Hematopoietic multipotent progenitor cell treated with erythropoietin and hydrocortisone succinate and interleukin-3 and kit ligand, for 4 days (in vitro differentiated cells): ENCODE measurements around the gene MBD3.

ENCODE experiments used
- DNase-seq: peaks from one replicate; pipeline ENCODE4 v3.0.0-alpha.2; 2015

Gene MBD3

DNA sequence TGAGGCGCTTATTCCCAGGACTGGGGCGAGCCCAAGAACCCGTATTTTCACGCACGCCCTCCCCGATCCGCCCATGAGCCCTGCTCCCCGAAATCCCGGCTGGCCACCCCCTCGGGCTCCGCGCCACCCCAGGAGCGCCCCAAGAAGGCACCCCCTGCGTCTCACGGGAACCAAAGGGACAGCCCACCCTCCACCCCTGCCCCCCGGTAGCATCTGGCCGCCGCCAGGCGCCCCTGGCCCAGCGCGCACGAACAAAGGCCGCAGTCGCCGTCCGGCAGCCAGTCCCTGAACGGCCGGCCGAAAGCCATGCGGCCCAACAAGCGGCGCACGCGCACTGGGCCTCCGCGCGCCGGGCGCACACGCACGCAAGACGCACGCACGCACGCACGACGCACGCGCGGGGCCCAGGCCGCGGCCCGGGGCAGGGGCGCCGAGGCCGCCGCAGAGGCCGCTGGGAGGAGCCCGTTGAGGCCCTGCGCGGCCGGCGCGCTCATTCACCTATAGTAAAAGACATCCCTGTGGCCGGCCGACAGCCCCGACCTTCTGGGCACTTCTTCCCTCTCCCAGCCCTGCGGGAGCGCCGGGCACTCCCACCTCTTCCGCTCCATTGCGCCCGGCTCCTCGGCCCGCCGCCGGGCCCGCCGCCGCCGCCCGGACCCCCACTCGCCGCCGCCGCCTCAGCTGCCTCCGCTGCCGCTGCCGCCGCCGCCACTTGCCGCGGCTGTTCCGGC is 476 bp downstream of the MBD3 start:
- peak; percentile 95 for DNase-seq

DNA sequence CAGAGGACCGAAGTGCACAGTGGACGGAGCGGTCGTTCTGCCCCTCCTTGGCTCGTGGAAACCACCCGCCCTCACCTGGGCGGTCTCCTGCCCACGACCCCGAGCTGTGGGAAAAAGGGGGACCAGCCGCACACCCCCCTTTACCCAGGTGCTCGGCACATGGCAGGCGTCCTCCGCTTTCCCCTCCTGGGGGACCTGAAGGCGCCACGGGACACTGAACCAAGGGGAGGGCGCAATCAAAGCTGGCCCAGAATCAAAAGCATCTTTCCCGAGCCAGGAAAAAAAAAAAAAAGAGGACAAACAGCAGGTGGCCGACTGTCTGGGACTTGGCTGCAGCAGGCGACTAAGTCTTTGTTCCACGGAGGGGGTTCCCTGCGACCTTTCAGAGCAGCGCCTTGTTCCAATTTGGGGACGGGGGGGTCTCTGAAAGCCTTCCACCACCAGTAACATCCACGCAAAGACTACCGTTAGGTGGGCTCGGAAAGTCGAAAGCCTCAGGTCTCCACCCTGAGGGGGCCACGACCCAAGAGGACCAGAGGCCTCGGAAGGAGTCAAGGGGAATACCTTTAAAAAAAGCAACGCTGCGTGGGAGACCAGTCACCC is 1.1 kb downstream of the MBD3 start:
- no peak for DNase-seq

DNA sequence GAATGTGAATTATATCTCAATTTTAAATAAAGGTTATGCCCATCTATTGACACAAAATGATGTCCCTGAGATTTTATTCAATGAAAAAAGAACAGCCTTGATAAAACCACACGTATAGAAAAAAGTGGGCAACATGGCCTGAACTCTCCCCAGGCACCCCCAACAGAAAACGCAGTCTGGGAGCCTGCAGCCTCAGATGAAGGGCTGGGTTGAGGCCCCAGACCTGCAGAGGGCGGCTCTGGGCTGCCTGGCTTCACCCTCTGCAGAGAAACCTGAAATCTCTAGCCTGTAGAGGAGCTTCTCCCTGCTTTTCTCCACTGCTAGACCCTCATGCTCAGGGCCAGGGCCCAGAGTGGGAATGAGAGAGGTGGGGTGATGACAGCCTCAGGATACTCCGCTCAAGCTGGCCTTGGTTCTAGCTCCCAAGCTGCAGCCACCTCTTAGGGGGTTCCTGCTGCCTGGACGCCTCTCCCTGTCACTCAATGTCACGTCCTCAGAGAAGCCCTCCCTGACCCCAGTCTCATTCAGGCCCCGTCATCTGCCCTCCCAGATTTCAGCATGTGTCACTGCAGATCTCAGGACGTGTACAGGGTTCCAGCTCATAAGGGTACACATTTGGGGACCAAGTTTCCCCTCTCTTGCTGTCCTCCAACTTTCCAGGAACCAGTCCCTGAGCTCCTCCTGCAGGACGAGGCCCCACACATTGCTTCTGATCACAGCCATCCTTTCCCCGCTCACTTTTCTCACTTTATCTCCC is 1.8 kb downstream of the MBD3 start:
- peak; percentile 83 for DNase-seq

DNA sequence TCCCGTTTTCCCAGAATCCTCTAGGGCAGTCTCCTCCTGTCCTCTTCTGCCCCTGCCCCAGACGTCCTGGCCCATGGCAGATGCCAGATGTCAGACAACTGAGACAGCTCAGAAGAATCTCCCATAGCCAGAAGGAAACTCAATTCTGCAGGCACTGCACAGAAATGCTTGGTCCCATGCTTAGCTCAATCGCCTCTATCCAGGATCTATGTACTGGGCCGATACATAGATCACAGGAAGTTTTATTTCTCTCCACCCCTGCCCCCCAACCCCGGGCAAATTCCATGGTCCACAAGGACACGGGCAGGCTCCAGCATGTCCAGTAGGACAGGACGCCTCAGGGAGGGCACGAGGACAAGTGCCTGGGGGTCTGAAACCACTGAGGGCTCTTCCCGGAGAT is 4.8 kb downstream of the MBD3 start:
- no peak for DNase-seq

DNA sequence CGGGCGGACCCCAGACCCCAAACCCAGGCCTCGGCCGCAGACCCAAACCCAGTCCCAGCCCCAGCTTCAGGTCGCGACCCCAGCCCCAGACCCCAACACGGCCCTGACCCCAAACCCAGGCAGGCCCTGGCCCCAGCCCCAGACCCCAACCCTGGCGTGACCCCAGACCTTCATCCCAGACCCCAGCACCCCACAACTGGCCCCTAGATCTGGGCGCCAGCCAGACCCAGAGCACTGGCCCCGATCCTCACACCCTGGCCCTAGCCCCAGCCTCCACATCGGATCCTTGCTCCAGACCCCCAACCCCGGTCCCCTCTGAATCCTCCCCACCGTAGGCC is 7.5 kb downstream of the MBD3 start:
- no peak for DNase-seq

DNA sequence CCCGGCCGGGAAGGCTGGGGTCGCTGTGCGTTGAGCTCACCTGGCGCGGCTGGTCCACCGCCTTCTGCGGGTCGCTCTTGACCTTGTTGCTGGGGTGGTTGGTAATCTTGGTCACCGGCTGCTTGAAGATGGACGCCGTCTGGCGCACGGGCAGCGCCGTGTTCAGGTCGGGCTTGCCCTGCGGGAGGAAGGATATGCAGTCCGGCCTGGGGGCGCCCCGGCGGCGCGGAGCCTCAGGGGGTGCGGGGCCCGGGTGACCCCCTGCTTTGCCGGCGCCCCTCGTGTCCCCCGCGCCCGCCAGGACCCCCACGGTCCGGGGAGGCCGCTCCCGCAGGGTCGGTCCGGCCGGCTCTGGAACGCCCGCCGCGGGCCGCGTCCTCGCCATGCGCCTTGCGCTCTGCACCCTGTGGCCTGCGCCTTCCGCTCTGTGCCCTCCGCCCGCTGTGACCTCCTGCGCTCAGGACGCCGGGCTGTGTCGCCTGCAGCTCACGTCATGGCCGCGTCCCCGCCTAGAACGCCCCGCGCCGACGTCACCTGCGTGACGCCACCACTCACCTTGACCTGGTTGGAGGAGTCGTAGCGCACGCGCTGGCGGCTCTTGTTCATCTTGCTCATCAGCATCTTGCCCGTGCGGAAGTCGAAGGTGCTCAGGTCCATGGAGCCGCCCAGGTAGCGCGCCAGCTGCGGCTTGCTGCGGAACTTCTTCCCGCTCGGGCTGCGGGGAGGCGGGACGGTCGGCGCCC is 8.0 kb downstream of the MBD3 start:
- no peak for DNase-seq

DNA sequence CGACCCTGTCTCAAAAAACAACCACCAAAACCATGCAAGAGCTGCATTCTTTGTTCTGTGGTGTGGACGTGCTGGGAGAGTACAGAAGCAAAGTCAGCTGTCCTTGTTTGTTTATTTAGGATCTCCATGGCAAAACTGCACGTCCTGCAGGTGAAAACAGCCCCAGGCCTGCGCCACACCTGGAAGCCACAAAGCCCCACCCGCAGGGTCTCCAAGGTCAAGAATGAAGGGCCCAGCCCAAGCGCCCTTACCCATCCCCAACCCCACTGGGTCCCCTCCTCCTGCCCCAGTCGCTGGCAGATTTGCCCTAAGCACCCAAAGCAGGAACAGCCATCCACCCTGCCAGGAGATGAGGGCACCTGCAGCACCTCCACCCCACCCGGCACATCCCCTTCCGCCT is 10.5 kb downstream of the MBD3 start:
- no peak for DNase-seq

DNA sequence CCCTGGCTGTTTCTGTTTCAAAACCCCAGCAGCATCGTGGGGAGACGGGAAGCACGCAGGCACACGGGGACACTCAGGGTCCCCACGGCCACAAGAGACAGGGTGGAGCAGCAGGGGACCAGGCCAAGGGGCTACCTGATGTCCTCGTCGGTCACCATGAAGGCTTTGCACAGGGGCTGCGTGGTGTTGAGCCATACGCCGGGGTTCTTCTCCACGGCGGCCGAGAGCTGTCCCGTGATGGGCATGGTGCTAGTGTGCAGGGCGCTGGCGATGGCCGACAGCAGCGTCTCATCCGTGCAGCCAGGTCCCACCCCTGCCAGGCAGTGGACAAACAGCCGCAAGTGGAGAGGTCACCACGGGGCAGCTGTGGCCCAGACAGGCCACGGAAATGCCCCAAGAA is 11.7 kb downstream of the MBD3 start:
- DNase-seq = no peak

DNA sequence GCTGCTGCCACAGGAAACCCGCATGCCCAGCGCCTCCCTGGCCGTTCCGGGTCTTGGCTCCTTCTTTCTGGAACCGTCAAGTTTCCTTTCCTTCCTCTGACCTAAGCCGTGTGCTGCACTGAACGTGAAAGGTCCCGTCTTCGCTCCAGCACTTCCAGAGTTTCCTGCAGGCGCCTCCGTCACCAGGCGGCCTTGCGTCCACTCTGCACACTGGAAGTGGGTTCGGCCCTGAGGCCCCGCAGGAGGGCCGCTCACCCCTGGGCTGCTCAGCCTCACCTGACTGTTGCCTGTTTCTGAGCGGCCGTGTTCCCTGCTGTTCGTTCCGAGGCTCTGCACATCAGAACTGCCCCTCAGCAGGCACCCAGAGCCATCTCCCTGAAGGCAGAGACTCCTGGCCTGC is 12.3 kb downstream of the MBD3 start:
- no peak for DNase-seq

DNA sequence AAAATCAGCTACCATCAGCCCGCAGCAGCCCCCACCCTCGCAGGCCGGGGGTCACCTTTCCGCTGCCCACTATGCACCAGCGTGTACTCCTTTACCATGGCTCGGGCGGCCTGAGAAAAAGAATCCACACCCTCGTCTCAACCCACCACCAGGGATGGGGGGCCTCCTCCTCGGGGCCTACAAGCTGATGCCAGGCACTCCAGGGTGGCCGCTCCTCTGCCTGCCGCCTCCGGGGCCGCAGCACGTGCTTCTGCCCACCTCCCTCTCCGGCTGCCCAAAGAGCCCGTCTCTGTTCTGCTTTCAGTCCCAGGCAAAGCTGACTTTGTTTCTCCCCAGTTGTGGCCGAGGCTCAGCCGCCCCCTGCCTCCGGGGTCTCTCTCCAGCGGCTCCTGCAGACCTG is 13.4 kb downstream of the MBD3 start:
- DNase-seq = no peak

DNA sequence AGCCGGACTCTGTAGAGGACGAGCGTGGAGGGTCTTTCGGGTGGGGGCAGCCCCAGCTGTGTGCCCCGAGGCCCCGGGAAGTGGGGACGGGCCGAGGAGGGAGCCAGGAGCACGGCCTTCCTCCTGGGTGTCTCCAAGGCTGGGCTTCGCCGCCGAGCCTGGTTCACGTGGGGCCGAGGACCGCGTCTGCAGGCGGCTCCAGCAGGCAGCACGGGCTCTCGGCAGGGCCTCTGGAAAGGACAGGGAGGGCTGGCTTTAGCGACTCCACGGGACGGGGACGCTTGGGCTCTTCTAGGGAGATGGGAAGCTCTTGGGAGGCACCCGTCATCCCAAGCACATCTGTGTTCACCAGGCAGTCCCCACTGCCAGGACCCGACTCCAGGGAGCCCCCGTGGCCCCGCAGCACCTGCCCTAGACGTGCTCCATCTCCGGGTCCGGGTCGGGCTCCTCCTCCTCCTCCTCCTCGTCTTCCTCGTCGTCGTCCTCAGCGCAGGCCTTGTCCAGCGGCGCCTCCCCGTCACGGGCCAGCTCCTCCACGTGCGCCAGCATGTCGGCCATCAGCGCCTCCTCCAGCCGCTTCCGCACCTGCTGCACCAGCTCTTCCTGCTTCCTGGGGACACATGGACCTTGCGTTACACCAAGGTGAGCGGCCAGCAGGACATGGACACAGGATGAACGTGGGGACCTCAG is 14.6 kb downstream of the MBD3 start:
- DNase-seq = no peak

DNA sequence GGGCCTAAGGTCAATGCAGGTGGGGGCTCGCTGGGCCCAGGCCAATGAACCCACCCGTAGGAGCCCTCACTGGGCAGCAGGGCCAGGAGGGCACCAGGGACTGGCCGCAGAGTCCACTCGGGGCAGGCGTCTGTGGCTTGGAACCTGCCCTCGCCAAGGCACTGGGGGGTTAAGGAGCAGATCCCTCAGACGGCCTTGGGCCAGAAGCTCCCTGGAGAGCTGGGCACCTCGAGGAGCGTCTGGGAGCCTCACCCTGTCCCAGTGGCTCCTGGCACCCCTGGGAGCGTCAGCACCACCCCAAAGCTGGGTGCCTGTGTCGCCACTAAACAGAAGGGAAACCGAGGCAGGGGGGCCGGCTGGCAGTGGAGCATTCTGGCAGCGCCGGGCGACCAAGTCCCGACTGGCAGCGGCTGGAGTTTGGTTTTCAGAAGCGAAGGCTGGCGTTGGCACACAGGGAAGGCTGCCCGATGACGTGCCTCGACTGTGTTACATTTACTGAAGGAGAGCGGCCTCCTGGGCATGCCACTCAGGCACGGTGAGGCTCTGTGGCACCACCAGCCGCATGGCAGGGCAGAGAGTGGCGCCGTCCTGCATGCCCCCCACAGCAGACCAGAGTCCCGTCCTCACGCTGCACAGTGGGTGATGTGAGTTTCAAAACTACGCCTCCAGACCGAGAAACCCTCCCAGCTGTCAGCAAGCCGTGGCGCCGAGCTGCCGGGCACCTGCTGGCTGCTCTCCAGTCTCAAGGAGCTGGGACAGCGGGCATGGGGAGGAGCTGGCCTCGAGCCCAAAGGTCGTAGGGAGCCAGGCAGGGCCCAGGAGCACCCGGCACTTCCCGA is 15.4 kb downstream of the MBD3 start:
- no peak for DNase-seq

DNA sequence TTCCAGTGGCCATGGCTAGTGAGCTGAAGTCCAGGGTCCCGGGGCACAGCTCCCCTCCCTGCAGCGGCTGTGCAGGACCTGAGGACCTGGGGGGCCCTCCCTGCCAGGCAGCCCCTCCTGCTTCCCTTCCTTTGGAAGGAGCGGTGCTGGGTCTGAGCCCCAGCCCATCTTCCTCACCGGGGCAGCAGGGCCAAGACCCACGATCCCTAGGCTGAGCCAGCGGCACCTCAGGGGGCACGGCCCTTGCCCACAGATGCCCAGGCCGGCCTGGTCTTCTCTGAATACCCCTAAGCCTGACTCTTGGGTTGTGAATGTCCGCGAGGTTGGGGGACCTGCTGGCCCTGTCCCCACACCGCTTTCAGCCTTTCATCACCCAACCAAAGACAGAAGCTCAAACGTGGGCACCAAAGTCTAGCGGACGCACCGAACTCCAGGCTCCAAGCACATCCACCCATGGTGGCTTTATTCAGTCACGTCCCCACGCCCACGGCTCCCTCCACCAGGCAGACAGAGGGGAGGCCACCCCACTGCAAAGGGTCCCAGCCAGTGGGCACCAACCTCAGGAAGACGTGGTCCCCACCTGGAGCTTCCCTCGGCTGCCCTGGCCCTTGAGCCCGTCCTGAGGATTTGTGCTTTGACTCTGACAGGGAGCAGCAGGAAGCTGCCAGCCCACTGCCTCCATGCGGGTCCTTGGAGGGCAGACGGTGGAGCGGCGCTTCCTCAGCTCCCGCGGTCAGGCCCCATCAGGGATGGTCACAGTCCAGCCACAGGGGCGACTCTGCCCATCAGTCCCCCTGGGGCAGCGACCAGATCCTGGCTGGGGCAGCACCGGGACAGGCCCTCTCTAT is 16.2 kb downstream of the MBD3 start:
- DNase-seq = no peak

DNA sequence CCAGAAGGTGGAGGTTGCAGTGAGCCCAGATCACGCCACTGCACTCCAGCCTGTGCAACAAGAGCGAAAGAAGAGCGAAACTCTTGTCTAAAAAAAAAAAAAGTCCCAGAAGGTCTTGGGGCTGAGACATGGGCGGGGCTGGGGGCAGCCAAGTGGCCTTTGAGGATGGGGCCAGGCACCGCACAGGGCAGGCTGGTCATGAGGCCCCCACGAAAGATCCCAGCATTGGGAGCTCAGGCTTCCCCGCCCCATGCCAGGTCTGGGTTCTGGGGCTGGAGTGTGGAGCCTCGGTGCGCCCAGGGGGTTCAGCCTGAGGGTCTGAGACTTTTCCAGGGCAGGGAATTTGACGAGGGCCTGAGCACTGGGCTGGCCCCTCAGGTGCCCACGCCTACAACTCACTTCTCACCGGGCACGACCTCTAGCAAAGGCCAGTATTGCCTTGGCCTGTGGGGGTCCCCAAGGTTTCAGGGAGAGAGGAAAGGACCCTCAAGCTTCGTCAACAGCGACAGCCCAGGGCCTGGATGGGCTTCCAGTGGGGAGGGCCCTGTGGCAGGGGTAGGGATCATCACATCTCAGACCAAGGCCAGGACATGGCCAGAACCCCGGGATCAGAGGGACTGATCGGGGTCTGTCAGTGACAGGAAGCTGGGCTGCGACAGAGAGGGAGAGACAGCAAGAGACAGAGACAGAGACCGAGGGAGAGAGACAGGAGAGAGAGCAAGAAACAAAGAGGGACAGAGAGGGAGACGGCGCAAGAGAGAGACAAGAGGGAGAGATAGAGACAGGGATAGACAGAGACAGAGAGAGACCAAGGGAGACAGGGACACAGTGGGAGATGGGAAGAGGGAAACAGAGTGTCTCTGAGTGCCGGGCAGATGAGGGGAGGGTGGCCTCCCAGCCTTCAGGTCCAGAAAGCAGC is 17.1 kb downstream of the MBD3 start:
- no peak for DNase-seq

DNA sequence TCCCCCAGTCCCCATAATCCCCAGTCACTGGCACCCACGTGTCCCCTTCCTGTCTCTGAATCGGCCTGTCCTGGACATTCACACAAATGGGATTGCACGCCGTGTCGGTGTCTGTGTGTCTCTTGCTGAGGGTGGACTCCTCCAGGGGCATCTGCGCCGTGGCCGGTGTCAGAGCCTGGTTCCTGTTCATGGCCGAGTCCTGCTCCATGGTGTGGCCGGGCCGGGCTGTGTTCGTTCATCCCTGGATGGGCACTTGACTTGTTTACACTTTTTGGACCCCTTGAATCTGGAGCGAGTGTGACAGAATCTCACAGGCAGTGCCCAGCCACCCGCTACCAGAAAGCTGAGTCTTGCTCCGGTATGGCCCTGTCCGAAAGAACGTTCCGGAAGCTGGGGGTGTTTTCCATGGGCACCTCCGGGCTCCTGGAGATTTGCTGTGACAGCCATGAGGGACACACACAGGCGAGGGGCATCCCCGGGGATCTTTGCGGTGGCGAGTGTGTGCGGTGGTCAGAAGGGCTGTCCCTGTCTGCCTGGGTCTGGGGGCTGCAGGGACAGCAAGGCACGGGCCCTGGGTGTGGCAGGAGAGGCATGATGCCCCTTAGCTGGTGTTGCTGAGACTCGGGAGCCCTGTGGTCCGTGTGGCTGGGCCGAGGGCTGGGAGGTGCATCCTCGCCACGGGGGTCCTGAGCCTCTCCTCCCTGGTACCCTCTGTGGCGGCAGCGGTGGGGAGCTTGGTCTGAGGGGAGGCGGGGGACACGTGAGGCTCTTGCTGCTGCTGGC is 18.1 kb downstream of the MBD3 start:
- DNase-seq = no peak

DNA sequence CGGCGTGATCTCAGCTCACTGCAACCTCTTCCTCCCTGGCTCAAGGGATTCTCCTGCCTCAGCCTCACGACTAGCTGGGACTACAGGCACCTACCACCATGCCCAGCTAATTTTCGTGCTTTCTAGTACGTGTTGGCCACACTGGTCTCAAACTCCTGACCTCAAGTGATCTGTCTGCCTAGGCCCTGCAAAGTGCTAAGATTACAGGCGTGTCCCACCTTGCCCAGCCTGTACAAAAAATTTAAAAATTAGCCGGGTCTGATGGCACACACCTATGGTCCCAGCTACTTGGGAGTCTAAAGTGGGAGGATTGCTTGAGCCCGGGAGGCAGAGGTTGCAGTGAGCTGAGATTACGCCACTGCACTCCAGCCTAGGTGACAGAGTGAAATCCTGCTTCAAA is 19.9 kb downstream of the MBD3 start:
- DNase-seq = no peak

DNA sequence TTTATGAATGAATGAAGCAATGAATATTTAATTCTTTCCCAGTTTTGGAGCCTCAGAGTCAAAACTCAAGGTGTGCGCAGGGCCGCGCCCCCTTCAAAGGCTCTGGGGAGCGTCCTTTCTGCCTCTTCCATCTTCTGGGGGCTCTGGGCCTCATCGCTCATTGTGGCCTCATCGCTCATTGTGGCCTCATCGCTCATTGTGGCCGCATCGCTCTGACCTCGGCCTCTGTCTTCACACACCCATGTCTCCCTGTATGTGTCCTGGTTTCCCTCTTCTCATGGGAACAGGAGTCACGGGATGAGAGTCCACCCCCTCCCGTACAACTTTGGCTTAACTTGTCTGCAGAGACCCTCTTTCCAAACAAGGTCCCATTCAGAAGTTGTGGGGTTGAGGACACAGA is 21.3 kb downstream of the MBD3 start:
- DNase-seq = no peak

DNA sequence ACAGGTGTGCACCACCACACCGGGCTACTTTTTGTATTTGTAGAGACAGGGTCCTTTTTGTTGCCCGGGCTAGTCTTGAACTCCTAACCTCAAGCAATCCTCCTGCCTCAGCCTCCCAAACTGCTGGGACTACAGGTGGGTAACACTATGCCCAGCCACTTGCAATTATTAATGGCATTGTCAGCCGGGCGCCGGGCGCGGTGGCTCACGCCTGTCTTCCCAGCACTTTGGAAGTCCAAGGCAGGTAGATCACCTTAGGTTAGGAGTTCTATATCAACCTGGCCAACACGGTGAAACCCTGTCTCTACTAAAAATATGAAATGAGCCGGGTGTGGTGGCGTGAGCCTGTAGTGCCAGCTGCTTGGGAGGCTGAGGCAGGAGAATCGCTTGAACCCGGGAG is 21.8 kb downstream of the MBD3 start:
- DNase-seq = no peak

DNA sequence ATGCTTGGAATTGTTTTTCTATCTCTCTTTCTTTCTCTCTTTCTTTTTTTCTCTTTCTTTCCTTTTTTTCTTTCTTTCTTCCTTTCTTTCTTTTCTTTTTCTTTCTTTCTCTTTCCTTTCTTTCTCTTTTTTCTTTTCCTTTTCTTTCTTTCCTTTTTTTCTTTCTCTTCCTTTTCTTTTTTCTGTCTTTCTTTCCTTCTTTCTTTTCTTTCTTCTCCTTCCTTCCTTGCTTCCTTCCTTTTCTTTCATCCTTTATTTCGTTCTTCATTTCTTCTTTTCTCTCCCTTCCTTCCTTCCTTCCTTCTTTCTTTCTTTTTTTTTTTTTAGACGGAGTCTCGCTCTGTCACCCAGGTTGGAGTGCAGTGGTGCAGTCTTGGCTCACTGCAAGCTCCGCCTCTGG is 22.7 kb downstream of the MBD3 start:
- DNase-seq = no peak
